Endothelial cell of hepatic sinusoid (primary cell): ENCODE results near the gene KLHDC9.
"Not testable (repeated sequence)": the region's sequence is repeated elsewhere in the genome, so short reads cannot be mapped to it uniquely, and the experiment has no call there.

ENCODE experiments used
- in situ Hi-C: cut with HindIII; loops from 2 replicates; pipeline ENCODE4 v1.10.0; 2017; ENCODE audit warnings: low sequenced_read_pairs

The KLHDC9 gene

DNA sequence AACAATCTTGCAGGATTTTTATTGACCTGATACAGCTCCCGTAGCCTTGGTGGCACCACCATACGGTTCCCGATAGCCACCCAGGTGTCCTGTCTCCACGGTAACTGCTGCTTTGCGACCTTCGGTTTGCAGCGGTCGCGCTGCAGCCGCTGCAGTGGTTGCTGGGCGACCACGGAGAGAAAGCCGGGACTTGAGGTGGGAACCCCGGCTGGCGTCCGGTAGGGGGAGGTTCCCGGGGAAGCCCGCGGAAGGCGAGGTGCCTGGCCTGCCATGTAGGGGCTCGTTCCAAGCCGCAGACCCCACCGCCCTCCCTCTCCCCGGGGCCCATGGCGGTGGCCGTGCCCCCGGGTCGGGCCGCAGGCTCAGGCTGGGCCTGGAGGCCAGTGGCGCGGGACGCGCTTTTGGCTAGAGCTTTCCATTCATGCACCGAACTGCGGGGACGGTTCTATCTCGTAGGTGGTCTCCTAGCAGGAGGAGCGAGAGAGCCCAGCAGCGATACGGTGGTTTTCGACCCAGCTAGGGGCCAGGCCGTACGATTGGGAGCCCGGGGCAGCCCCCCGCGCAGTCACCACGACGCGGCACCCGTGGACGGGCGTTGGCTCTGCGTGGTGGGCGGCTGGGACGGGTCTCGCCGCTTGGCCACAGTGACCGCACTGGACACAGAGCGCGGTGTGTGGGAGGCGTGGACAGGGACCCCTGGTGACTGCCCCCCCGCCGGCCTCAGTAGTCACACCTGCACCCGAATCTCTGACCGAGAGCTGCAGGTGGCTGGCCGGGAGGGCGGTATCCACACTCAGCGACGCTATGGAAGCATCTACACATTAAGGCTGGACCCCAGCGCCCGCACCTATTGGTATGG, at the start of gene KLHDC9:
Gene KLHDC9, plus strand, starts transcription at position 152 of the 859 bp plus-strand sequence. Its CDS starts 175 bp downstream, at position 327.
- in situ Hi-C loops: no loop called here

- in situ Hi-C loops: loop anchor here (5.0 kb wide), 1 partner anchor 78 kb away; no protein-coding TSS in a partner anchor
Observed at GRCh38 chr1:161048949-161049722, 49.0 kb upstream of the KLHDC9 start.

- in situ Hi-C loops: no loop called here
Observed at GRCh38 chr1:161051219-161051618, 46.9 kb upstream of the KLHDC9 start.

GRCh38 chr1:161052899-161053298, 45.3 kb upstream of the KLHDC9 start:
- in situ Hi-C loops: no loop called here

- in situ Hi-C loops: no loop called here
Observed at GRCh38 chr1:161054232-161054631, 43.9 kb upstream of the KLHDC9 start.

GRCh38 chr1:161054805-161055204, 43.4 kb upstream of the KLHDC9 start:
- in situ Hi-C loops: no loop called here

- in situ Hi-C loops: no loop called here
Observed at GRCh38 chr1:161059293-161059692, 38.9 kb upstream of the KLHDC9 start.

- in situ Hi-C loops: no loop called here
Observed at GRCh38 chr1:161061419-161061818, 36.7 kb upstream of the KLHDC9 start.

DNA sequence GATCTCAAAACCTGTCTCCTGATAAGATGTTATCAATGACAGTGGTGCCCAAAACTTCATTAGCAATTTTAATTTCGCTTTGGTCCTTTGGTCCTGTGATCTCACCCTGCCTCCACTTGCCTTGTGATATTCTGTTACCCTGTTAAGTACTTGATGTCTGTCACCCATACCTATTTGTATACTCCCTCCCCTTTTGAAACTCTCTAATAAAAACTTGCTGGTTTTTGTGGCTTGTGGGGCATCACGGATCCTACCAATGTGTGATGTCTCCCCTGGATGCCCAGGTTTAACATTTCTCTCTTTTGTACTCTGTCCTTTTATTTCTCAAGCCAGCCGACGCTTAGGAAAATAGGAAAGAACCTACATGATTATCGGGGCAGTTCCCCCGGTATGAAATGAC, 34.2 kb upstream of the KLHDC9 start:
- in situ Hi-C loops: not testable (repeated sequence)

- in situ Hi-C loops: not testable (repeated sequence)
Observed at GRCh38 chr1:161065681-161066080, 32.5 kb upstream of the KLHDC9 start.

- in situ Hi-C loops: no loop called here
Observed at GRCh38 chr1:161066694-161067093, 31.5 kb upstream of the KLHDC9 start.

GRCh38 chr1:161068306-161069234, 29.6 kb upstream of the KLHDC9 start:
- in situ Hi-C loops: no loop called here

DNA sequence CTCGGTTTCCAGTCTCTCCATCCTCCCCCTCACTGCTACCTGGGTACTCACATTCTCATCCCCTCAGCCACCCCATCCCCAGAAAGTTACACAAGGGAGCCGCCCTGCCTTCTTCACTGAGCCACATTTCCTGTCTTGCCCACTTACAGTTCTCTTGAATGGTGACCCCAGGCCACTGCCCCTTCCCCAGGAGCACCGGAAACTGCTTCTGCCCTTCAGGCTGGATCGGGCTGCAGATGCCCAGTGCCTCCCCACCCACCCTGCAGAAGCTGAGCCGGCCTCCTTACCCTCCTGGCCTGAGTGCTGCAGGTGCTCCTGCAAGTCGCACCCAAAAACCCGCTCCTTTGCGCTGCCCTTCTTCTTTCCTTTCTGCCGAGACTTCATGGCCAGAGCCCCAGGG, 28.9 kb upstream of the KLHDC9 start:
- in situ Hi-C loops: no loop called here

DNA sequence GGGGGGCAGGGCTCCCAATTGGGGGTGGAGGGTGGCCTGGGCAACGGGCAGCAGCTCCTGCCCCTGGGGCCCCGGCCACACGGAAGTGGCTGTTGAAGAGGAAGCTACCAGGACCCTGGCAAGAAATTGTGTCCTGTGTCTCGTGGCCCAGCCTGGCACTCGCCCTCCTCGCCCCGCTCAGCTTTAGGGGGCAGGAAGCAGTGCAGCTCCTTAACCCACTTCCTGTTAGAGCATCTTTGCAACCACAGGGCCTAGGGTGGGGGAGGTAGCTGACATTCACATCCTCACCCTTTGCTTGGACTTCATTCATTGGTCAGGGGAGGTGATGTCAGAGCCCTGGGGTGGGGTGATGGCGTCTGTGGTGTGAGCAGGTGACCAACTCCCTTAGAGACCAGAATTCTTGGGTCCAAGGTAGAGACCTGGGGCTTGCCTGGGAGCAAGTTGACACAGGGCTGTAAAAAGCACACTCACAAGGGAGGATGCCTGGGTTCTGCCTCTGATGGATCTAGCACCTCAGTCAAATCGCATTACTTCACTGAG, 28.4 kb upstream of the KLHDC9 start, which contains the start of gene ARHGAP30:
Gene ARHGAP30, minus strand, starts transcription at position 161 of the 540 bp plus-strand sequence. CDS start 267 bp downstream, outside the sequence.
- in situ Hi-C loops: no loop called here

GRCh38 chr1:161070761-161071160, 27.4 kb upstream of the KLHDC9 start:
- in situ Hi-C loops: no loop called here

DNA sequence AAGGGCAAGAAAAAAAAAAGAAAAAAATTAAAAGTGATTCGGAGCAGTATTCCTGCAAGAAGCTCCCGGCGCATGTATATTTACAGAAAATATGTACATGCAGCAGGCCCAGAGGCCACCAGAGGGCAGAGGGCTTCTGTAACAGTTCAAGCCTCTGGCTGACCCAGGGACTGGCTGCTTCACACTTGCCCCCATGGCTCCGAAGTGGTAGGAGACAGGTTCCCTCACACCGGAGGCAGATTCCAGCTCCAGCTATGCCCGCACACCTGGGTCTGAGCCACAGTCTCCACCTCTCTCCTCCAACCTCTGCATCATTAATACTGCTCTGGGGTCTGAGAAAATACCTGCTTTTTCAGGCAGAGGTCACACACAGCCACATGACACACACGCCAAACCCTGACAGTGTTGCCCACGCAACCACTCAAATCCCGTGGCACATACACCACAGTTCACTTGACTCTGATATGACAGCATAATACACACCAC, 26.2 kb upstream of the KLHDC9 start:
- in situ Hi-C loops: no loop called here

DNA sequence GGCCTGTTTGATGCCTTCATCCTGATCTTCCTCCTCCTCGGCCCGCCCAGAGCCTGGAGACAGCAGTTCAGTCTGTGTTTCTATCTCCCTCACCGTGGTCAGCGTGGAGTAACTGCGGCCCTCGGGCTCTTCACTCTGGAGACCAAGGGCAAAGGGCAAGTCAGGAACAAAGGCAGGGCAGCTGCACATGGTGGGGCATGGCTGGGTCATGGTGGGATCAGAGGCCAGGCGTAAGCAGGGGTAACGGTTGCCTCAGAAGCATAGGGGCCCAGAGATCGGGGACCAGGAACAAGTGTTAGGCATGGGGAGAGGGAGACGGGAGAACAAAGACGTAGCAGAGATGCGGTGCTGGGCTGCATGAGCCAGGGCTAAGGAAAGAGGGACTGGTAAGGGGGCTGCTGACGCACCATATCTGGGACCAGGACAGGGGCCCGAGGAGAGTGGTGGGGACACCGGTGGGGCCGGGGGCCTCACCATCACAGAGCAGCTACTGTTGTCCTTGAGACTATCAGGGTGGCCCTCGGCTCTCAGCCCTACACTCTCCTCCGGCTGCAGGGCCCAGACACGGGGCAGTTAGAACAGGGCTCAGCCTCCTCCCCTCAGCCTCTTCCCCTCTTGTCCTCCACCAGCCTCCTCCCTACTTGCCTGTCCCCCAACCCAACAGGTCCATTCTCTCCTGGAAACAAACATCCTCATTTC, 25.3 kb upstream of the KLHDC9 start:
- in situ Hi-C loops: no loop called here

DNA sequence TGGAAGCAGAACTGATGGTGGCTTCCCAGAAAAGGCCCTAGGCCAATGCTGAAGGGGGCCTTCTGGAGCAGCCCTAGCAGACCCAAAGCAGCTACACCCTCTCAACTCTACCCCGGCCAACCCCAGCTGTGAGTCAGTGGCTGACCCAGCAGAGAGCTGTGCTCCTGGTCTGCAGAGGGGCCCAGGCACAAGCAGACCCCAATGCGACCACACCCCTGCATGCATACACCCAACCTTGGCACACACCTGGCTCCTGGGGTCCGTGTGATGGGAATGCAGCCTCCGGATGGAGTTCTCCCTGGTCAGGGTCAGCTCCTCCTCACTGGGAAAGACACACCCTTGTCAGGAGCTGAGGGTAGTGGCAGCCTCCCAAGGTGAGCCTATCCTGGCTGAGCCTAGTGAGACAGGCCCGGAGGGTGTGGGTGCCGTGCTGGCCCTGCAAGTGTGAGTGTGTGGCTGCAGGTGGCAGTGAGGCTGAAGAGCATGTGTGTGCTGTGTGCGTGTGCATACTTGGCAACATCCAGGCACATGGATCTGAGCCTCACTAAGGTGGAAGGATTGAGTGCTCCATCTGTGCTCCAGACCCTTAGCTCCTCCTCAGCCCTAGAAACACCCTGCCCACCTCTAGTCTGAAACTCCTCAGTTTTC, 24.6 kb upstream of the KLHDC9 start:
- in situ Hi-C loops: no loop called here
